Karpas-422 (cell line): ENCODE results near the gene LRBA. TPM values are rescaled to one million over a fixed set of nuclear protein-coding genes. Genes with fewer than 3 reads are reported as not detected.

ENCODE experiments used
- DNase-seq: peaks from one replicate; pipeline ENCODE4 v3.0.0-alpha.2; 2015
- H2AFZ ChIP-seq: fragments of 200-600 bp; sonication (generic); 2 replicates; pipeline ENCODE4 v1.6.1; 2014; ENCODE audit warnings: antibody characterized with exemption, low read length, mixed read lengths
- H3K27ac ChIP-seq: fragments of 200-600 bp; sonication (generic); 2 replicates; pipeline ENCODE4 v1.5.1; 2014; ENCODE audit warnings: mild to moderate bottlenecking, low read length, moderate library complexity
- H3K27me3 ChIP-seq: fragments of 200-600 bp; sonication (generic); 2 replicates; pipeline ENCODE4 v1.6.1; 2014; ENCODE audit warnings: low read length, mixed read lengths
- H3K36me3 ChIP-seq: fragments of 200-600 bp; sonication (generic); 2 replicates; pipeline ENCODE4 v1.6.1; 2014; ENCODE audit warnings: low read length, mixed read lengths; ENCODE audit not compliant: insufficient read depth
- H3K4me1 ChIP-seq: fragments of 200-600 bp; sonication (generic); 2 replicates; pipeline ENCODE4 v1.6.1; 2014; ENCODE audit warnings: mild to moderate bottlenecking, low read length, mixed read lengths
- H3K4me2 ChIP-seq: fragments of 200-600 bp; sonication (generic); 2 replicates; pipeline ENCODE4 v1.6.1; 2014; ENCODE audit warnings: low read length, low read depth, mild to moderate bottlenecking; ENCODE audit not compliant: poor library complexity, severe bottlenecking
- H3K4me3 ChIP-seq: fragments of 200-600 bp; sonication (generic); 2 replicates; pipeline ENCODE4 v1.5.1; 2014; ENCODE audit warnings: mild to moderate bottlenecking, antibody characterized with exemption, low read length, mixed read lengths
- H3K79me2 ChIP-seq: fragments of 200-600 bp; sonication (generic); 2 replicates; pipeline ENCODE4 v1.6.1; 2014; ENCODE audit warnings: mild to moderate bottlenecking, low read length, mixed read lengths
- H3K9ac ChIP-seq: fragments of 200-600 bp; sonication (generic); 2 replicates; pipeline ENCODE4 v1.6.0; 2014; ENCODE audit warnings: low read length
- H3K9me2 ChIP-seq: fragments of 200-600 bp; sonication (generic), shearing (Covaris generic); replicated peaks from 2 replicates; pipeline ENCODE4 v1.6.0; 2014; ENCODE audit warnings: mild to moderate bottlenecking, low read length, moderate library complexity; ENCODE audit not compliant: insufficient read depth
- H3K9me3 ChIP-seq: fragments of 300-700, 200-600 bp; sonication (generic); 2 replicates; pipeline ENCODE4 v1.6.1; 2014; ENCODE audit warnings: low read length, mixed read lengths
- H4K20me1 ChIP-seq: fragments of 200-600 bp; sonication (generic); 2 replicates; pipeline ENCODE4 v1.6.1; 2014; ENCODE audit warnings: mild to moderate bottlenecking, antibody characterized with exemption, low read length, low read depth; ENCODE audit not compliant: insufficient read depth
- total RNA-seq: library from RNA; depleted of rRNA; stranded (reverse); fragments of >200 nt; shearing (Covaris generic); gene quantifications from 2 replicates; pipeline ENCODE4 v1.2.3, GENCODE V29; 2014; ENCODE audit warnings: low replicate concordance

The LRBA gene
- total RNA-seq, 1 experiment from 2014 or later, result 131 TPM

DNA sequence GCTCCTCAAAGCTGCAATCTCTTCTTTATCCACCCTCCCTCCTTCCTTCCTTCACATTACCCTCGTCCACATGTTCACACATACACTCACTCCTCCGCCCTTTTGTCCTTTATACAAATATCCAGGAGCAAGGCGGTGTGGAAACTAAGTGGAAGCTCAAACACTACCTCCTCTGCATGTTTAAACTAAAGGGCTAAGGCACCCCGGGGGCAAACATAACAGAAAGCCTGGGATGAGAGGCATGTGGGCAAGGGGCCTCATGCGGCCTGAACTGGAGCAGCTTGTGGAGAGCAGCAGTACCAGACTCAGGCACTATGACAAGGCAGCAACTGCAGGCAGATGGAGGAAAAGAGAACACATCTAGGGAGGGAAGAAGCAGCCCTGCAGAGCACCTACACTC, 423.7 kb downstream of the LRBA start:
- no peak overlapping the region for H3K4me2 ChIP-seq
- no peak for DNase-seq
- H3K27me3 ChIP-seq, result no peaks in the 10 kb centered on the region
- H2AFZ ChIP-seq, result no peak overlapping the region
- H4K20me1 ChIP-seq, result no peaks in the 10 kb centered on the region
- no peaks in the 10 kb centered on the region for H3K79me2 ChIP-seq
- no peak overlapping the region for H3K27ac ChIP-seq
- no peaks in the 10 kb centered on the region for H3K9me3 ChIP-seq
- no peaks in the 10 kb centered on the region for H3K36me3 ChIP-seq
- peaks cover 23% of the 10 kb centered on the region for H3K4me1 ChIP-seq
- H3K4me3 ChIP-seq, result no peak overlapping the region
- H3K9ac ChIP-seq, result no peak overlapping the region
- H3K9me2 ChIP-seq, result no peaks in the 10 kb centered on the region; the same call in 1 of the 2 replicates

DNA sequence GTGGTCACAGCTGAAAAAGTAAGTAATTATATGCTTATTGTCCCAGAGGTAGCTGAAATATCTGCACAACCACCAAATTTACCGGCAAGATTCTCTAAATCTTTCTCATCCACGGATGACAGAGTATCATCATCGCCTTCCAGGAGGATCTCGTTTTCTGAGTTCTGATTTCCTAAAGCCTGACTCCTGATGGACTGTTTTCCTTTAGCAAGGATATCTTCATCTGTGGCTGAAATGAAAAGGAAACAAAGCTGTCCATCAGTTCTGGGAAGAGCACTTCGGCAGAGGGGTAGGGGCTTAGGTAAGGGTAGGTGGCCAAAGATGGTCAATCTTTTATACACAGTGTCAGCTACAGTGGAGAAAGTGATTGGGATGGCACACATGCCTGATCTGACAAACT, 424.5 kb downstream of the LRBA start:
- Histone ChIP-seq H3K36me3 (no peaks in the 10 kb centered on the region), H4K20me1 (no peaks in the 10 kb centered on the region), H3K4me2 (no peak overlapping the region), H3K9ac (no peak overlapping the region), H3K27ac (no peak overlapping the region), H3K4me3 (no peak overlapping the region), H3K9me2 (no peaks in the 10 kb centered on the region; the same call in 1 of the 2 replicates), H3K27me3 (no peaks in the 10 kb centered on the region), H3K4me1 (peaks cover 17% of the 10 kb centered on the region; the same call in 1 of the 2 replicates), H3K79me2 (no peaks in the 10 kb centered on the region), H3K9me3 (no peaks in the 10 kb centered on the region), H2AFZ (no peak overlapping the region)
- DNase-seq, result no peak

DNA sequence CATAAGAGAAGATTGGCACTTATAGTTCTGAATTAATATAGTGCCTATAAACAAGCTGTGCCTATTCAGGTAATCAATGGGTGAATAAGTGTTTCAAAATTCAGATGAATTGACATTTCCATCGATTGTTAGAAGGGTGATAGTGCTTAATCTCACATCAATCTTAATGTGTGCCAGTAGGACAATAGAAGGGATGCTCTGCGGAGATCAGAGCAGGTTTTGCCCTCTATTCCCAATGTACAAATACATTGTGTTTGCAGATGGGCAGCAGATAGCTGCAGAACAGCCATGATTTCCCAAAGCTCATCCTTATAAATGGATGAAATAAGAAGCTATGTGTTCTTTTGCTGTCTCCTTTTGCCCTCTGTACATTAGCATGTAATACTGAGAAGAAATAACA, 425.9 kb downstream of the LRBA start:
- Histone ChIP-seq H3K27ac (no peak overlapping the region), H3K9me2 (no peaks in the 10 kb centered on the region), H3K4me2 (no peak overlapping the region), H3K9me3 (no peaks in the 10 kb centered on the region), H3K9ac (no peak overlapping the region), H3K79me2 (no peaks in the 10 kb centered on the region), H3K4me1 (peaks cover 10% of the 10 kb centered on the region; the same call in 1 of the 2 replicates), H3K4me3 (no peak overlapping the region), H4K20me1 (no peaks in the 10 kb centered on the region), H3K27me3 (no peaks in the 10 kb centered on the region), H2AFZ (no peak overlapping the region), H3K36me3 (no peaks in the 10 kb centered on the region; the same call in 1 of the 2 replicates)
- no peak for DNase-seq

DNA sequence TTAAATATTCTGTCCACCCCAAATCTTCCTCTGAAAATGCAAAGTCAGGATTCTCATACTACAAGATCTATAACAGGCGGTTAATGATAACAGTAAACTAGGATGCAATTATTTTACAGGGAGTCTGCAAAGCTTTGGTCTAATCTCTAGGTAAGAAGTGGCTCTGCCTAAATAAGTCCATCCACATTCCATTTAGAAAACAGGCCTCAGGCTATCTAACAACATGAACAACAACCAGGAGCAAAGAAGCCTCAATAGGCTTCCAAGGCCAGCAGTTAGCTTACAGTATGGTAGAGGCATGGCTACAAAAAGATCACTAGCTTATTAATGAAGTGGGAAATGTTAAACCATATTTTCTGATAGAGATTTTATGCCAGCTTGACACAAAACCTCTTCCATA, 426.8 kb downstream of the LRBA start:
- H4K20me1 ChIP-seq, result no peaks in the 10 kb centered on the region
- no peaks in the 10 kb centered on the region for H3K27me3 ChIP-seq
- H3K4me2 ChIP-seq, result no peak overlapping the region
- H3K4me1 ChIP-seq, result peaks cover 1% of the 10 kb centered on the region; the same call in 1 of the 2 replicates
- no peak overlapping the region for H3K9ac ChIP-seq
- no peaks in the 10 kb centered on the region for H3K79me2 ChIP-seq
- H3K4me3 ChIP-seq, result no peak overlapping the region
- DNase-seq, result no peak
- no peaks in the 10 kb centered on the region for H3K9me2 ChIP-seq
- H2AFZ ChIP-seq, result no peak overlapping the region
- no peaks in the 10 kb centered on the region; the same call in 1 of the 2 replicates for H3K36me3 ChIP-seq
- no peak overlapping the region for H3K27ac ChIP-seq
- no peaks in the 10 kb centered on the region; the same call in 1 of the 2 replicates for H3K9me3 ChIP-seq

DNA sequence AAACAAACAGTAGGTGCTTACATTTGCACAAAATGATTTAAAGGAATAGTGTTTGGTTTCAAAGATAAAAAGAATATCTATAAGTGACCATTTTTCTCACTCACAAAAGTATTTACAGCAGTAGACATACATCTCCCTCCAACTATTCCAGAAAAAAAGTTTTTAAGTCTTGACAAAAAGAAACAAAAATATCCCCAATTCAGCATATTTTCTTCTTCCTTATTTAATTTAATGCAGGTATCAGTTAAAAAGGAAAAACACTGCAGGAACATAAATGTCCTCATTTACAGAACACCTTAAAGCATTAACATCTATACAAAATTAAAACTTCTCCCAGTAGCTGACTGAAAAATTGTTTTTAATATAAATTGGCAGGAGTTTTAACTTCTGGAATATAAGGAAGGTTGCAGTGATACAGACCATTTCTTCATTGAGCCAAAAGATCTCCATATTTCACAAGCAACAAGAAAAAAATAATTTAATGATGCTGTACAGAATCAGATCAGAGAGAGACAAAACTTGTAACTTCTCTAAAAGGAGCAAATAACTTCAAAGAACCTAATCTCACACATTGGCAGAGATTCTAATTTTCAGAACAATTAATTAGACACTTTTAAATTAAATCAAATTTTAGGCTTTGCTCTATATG, 428.8 kb downstream of the LRBA start:
- Histone ChIP-seq H3K9me3 (no peaks in the 10 kb centered on the region; the same call in 1 of the 2 replicates), H3K4me3 (no peak overlapping the region), H3K4me1 (no peaks in the 10 kb centered on the region), H3K36me3 (no peaks in the 10 kb centered on the region; the same call in 1 of the 2 replicates), H3K4me2 (no peak overlapping the region), H3K9me2 (no peaks in the 10 kb centered on the region), H3K27ac (no peak overlapping the region), H3K79me2 (no peaks in the 10 kb centered on the region), H3K27me3 (no peaks in the 10 kb centered on the region), H3K9ac (no peak overlapping the region), H2AFZ (no peak overlapping the region), H4K20me1 (no peaks in the 10 kb centered on the region)
- no peak for DNase-seq

DNA sequence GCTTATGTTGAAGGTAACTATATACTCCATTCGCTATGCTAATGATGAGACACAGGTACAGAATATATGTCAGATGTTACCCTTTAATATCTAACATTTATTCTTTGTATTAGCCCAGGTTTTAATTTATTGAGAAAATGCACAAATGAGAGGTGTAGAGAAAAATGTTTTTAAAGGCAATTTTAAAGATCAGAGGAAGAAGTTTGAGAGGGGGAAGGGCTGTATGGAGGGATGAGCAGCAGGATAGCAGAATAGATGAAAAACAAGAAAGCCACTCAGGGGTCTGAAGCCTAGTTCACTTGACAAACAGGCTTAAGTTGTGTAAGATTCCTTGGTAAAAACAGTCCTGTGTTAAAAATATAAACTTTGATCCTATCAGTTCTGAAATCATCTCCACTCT, 429.5 kb downstream of the LRBA start:
- no peak overlapping the region for H3K4me3 ChIP-seq
- no peak overlapping the region for H3K9ac ChIP-seq
- no peak overlapping the region for H3K27ac ChIP-seq
- no peaks in the 10 kb centered on the region for H3K4me1 ChIP-seq
- no peak for DNase-seq
- no peak overlapping the region for H2AFZ ChIP-seq
- no peaks in the 10 kb centered on the region for H3K27me3 ChIP-seq
- no peaks in the 10 kb centered on the region for H3K79me2 ChIP-seq
- no peak overlapping the region for H3K4me2 ChIP-seq
- H3K36me3 ChIP-seq, result no peaks in the 10 kb centered on the region; the same call in 1 of the 2 replicates
- H3K9me3 ChIP-seq, result no peaks in the 10 kb centered on the region; the same call in 1 of the 2 replicates
- H3K9me2 ChIP-seq, result no peaks in the 10 kb centered on the region
- H4K20me1 ChIP-seq, result no peaks in the 10 kb centered on the region

DNA sequence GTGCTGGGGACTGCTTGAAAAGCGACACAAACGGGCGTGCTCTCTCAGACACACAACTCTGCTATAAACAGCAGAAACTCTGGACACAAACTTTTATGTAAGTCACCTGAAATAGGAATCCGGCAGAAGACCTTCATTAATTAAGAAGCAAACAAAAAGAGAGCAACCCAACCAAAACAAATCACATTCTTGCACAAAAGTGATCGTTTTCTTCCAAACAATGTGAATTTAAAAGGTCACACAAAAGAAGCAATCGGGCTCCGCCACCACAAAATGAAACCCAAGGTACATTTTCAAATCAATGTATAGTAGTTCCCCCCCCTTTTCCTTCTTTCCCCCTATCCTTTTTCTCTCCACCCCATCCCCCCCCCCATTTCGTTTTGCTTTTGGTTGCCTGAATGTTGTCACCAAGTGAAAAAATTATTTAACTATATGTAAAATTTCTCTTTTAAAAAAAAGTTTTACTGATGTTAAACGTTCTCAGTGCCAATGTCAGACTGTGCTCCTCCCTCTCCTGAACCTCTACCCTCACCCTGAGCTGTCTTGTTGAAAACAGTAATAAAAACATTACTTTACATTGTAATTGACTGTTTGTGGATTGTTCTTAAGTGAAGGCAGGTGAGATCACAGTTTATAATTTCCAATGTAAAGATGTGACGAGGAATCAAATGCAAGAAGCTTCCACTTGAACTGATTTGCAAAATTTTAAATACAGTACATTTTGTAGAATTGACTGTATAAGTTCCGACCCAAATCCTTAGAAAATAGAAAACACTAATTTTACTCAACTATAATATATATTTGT, 430.8 kb downstream of the LRBA start:
- H3K9me2 ChIP-seq, result no peaks in the 10 kb centered on the region
- H3K27ac ChIP-seq, result no peak overlapping the region
- no peaks in the 10 kb centered on the region for H3K4me1 ChIP-seq
- H3K27me3 ChIP-seq, result no peaks in the 10 kb centered on the region
- no peak overlapping the region for H3K4me3 ChIP-seq
- no peaks in the 10 kb centered on the region for H4K20me1 ChIP-seq
- DNase-seq, result no peak
- H3K4me2 ChIP-seq, result no peak overlapping the region
- no peaks in the 10 kb centered on the region; the same call in 1 of the 2 replicates for H3K9me3 ChIP-seq
- H3K79me2 ChIP-seq, result 0 out of 2 replicates have a peak, but pooled peaks cover 3% of the 10 kb centered on the region
- H2AFZ ChIP-seq, result no peak overlapping the region
- H3K36me3 ChIP-seq, result no peaks in the 10 kb centered on the region; the same call in 1 of the 2 replicates
- no peak overlapping the region for H3K9ac ChIP-seq
